GM19395 (cell line): Measurements from ENCODE around the gene GRB10.
A peak's percentile ranks its signal among the peaks of the same experiment; 100 is the strongest.

Experiments used
- ATAC-seq: cut with Tn5 transposase; IDR thresholded peaks from one replicate; pipeline ENCODE4 v1.9.1; 2021; ENCODE audit warnings: mild to moderate bottlenecking, moderate library complexity; ENCODE audit not compliant: unreplicated experiment

The GRB10 gene

DNA sequence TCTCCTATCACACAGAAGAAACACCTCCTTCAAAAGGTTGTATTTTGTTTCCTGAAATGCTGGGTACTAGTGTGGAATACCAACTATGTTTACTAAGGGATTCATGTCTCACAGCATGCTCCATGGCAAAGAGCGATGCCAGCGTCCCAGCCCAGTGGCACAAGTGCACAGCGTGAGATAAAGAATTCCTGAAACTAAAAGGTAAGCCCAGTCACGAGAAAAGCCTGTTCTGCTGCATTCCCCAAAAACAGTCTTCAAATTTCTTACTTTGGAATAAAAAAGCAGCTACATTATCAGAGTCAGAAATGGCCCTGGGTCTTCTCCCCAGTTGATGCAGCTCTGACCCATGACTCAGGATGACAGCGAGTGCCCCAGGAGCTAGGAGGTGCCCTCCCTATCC is 164.4 kb downstream of the GRB10 start:
- ATAC-seq = no peak

DNA sequence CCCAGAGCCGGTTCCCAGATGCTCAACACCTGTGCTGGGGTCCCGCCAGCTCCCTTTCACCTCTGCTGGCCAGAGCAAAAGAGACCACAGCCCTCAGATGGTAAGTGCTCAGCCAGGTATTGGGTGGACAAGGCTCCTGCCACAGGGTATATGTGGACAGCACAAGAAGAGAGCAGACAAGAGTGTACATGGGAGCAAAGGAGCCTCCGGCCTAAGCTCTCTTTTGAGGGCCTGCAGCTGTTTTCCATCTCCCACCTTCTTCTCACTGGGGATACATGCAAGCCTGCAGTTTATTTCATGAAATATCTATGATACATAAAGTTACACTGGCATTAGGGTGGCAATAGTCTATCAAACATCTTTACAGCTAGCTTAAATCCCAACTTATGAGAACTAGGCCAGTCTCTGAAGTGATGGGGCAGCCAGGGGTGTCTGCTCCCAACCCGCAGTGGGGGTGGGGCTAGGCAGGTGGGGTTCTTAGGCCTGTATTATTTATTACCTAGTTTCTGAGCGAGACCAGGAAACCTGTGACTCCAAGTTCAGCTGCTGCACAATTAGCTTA is 167.1 kb downstream of the GRB10 start:
- no peak for ATAC-seq

DNA sequence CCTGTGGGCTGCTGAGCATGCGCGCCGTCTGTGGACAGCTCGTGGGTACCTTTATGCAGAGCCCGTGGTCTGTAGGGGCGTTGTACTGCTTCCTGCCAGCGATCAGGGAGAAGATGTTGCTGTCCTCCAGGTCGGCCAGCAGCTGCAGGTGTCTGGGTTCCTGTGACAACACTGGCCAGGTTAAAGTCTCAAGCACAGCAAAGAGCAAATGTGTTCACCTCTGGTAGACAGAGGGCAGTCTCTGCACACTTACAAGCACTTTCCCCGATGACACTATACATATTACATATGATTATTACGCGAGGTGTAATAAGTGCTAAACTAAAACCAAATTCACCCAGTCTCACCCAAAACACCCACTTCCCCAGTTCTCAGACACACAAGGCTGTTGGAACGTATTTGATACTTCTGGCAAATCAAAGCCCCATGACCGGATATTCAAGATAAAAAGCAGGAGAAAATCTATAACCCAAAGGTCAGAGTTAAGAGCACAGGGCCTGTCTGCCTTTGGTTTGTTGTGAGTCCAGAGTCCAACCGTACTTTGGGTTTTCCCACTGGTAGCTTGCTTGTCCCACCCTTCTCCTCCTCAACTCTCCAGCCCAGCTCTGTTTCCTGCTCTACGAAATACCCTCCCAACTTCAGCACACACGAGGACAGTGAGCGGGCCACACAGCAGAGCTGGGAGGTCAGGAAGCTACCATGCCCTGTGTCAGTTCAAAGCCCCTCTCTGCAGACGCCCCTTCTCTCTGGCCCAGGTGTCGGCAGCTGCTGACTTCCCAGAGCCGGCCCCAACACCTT is 167.8 kb downstream of the GRB10 start:
- no peak for ATAC-seq

DNA sequence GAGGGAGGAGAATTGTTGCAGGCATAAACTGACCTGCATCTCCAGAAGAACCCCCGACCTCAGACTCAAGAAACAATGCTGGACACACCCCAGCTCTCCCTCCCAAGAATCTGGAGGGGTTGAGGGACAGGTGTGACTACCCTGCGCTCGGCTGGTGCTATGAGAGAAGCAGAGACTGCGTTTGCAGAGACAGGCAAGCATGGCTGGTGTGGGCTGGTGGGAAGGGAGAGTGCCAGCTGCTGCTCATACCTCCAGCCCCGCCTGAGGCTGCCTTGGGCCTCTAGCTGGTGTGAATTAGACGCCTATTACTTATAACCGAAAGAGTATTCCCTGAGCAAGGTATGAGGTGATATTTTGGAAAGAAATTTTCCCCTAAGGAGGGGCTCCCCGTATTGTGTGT is 169.2 kb downstream of the GRB10 start:
- ATAC-seq = no peak

DNA sequence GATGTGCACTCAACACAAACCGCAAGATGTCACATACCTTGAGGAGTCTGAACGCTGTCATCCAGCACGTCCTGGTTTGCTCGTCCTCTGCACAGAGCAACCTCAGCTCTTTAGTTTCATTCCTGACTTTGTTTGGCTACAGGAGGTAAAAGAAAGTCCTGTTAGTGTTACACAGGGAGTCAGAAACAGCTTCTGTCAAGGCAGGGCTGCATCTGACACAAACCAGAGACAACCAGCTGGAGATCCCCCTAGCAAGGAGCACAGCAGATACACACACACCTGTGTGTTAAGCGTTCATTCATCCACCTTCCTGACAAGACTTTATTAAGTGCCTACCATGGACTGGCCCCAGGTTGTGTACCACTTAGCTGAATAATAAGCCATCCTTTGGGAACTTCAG is 170.0 kb downstream of the GRB10 start:
- ATAC-seq = no peak

DNA sequence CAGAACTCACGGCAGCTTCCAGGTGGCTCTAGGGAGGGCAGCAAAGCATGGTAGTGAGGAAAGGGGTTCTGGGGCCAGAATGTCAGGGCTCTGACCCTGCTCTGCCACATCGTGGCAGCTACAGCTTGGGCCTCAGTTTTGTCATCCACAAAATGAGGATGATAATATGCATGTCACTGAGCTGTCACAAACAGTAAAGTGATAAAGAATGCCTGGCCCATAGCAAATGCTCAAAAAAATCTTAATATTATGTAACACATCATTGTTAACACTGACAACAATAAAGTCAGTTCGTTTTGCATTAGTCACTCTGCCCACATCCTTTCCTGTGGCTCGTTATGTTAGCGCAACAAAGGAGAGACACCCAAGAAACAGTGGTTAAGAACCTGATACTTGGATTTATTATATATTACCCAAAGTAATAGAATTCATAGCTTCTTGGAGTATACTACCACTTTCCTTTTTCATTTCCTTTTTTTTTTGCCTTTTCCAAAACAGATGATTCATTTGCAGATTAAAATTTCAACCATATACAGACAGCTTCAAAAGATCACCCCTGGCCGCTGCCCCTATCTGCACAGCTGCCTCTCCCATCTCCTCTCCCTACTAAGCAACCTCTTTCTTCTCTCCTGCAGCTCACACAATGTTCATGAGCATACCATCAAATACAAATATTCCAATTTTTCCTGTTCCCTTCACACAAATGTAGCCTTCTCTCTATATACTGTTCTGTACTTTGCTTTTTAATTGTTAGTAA is 172.0 kb downstream of the GRB10 start:
- ATAC-seq = peak; percentile 77

DNA sequence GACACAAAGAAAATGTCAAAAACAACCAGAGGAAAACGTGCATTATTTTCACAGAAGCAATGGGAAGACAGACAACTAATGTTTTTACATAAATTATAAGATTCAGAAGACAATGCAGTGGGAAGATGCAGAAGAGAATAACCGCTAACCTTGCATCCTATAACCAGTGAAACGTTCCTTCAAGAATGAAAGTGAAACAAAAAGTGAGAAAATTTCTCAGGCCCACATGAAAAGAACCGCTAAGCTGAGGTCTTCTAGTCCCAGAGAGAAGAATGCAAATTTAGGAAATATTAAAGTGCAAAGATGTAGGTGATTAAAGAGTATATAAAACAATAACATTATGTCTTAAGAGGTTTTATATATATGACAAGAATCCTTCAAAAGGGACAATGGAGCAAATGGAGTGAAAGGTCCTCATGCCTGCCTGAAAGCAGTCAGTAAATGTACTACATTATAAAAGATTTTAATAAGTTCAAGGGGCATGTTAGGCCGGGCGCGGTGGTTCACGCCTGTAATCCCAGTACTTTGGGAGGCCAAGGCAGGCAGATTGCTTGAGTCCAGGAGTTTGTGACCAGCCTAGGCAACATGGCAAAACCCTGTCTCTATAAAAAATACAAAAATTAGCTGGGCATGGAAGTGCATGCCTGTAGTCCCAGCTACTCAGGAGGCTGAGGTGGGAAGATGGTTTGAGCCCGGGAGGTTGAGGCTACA is 174.3 kb downstream of the GRB10 start:
- no peak for ATAC-seq

DNA sequence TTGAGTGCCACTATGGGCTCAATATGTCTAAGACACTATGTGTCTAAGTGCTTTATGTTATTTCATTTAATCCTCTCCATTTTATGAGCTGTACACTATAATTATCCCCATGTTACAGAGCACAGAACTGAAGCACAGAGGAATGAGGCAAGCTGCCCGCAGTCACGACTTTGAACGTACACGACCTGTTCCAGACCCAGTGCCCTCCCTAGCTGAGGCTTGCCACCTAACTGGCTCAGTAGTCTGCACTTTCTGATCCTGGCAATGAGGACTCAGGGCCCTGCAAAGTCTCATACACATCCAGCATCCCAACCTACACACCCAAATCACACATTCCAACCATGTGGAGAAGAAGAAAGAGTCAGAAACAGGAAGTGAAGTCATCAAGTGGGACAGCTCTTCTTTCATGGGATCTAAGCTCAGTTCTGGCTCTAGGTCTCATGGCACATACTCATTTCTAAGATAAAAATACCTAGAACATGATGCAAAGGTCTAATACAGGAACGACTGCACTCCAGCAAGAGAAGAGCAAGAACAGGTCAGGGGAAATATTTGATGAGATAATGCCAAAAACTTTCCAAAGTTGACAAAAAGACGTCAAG is 175.1 kb downstream of the GRB10 start:
- ATAC-seq = no peak

DNA sequence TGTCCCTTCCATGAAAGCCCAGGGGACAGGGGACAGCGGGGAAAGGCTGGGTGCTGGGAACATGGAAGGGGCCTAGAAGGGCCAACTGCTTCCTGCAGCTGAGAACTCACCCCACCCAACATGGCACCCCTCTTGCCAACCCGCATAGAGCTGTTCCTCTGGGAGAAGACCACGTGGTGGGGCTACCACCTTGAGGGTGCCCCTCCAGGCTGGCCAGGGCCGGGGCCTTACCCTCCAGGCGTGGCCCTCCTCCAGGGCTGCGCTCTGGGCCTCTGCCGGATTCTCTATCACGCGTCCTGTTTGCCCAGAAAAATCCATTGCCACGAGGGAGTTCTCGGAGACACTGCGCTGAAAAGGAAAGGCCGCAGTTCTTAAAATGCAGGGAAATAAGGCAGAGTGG is 177.6 kb downstream of the GRB10 start:
- no peak for ATAC-seq

DNA sequence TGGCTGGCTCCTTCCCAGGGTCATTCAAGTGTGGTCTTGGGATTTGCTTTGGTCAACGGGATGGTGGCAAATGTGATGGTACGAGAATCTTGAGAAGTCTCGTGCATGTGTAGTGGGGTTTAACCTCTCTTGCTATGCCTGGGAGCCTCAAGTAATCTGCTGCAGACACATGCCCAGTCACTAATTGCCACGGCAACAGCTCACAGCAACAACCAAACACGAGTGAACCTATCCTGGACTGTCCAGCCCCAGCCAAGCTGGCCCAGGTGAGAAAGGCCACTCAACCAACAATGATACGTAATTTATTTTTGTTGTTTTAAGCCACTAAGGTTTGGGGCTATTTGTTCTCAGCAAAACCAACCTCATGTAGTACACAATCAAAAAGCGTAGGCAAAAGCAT is 179.4 kb downstream of the GRB10 start:
- ATAC-seq = no peak

DNA sequence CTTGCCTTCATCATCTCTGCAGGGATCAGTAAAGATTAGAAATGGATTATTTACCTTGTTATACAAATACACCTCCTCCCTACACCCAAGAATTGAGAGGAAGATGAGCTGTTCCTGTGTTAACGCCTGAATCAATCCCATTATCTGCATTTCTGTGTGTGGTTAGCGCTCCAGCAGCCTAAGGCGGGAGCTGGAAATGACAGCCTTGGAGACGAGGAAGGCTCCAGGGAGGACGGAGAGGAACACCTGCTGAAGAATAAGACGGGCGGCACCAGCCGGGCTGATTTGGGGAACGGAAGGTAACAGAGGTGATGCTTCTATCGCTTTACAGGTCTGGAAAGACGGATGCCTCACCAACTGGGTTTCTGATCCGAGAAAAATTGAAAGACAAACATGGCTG is 183.3 kb downstream of the GRB10 start:
- ATAC-seq = no peak

DNA sequence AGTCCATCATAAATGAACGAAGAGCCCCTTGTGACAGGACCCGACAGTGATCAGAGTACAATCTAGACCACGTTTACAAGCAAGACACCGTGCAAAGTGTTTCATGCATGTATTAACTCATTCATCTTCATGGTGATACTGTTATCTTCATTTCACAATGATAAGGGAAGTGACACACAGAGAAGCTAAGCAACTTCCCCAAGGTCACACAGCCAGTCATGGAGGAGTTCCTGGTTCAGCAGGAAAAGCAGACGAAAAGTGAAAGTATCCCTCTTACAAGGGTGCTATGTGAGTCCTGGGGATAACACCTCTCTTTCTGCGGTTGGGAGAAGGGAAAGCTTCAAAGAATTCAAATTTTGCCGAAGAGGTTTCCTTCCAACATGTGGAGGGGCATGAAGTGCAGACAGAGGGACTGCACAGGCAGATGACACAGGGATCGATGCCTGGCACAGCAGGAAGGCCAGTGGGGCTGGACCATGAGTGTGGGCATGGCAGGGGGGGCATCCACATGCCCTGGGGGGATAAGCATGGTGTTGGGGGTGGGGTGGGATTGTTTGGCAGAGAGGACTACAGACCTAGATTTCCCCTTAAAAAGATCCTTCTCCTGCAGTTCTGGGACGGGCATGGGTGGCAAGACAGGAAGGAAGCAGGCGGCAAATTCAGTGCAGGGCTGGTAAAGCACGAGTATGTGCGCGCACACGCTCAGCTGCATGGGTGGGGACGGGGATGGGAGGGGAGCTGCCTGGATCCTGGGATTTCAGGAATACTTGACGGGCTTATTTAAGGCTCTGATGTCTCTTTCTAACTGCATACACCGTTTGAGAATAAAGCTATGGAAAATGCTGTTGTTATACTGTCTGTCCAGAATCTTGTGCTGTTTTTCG is 184.0 kb downstream of the GRB10 start:
- no peak for ATAC-seq

DNA sequence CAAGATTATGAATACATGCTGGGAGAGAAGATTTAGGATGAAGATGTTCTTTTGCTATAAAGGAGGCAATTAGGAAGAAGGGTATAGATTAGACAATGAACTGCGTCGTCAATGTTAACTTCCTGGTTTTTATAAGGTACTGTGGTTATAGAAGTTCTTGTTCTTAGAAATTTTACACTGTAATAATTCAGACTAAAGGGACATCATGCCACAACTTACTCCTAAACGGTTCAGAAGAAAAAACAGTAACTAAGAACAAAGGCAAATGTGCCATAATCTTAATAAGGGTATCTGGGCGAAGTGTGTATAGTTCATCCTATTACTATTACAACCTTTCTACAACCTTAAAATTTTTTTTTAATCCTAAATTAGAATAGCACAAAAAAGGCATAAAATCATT is 186.2 kb downstream of the GRB10 start:
- no peak for ATAC-seq

DNA sequence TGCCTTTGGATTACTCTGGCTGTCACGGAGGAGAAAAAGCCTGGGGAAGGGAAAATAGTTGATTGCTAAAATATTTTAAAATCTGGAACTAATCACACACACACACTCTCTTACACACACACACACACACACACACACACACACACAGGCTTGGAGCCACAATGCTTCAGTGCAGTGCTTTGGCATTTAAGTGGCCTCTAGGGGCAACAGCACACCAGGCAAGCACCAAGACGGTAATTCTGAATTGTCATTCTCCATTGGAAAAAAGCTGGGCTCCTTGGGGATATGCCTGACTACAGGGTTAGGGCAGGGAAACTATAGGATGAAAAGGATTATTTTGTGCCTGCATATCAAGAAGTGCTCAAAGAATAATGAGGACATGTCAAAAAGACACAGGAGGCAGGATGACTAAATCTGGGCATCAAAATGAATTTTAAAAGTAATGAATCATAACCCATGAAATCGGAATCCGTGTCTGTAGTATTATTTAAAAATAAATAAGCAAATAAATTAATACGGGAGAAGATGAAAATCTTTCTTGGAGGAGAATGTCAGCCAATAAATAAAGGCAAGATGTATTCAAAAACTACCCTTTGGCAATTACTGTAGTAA is 187.1 kb downstream of the GRB10 start:
- ATAC-seq = peak; percentile 5

DNA sequence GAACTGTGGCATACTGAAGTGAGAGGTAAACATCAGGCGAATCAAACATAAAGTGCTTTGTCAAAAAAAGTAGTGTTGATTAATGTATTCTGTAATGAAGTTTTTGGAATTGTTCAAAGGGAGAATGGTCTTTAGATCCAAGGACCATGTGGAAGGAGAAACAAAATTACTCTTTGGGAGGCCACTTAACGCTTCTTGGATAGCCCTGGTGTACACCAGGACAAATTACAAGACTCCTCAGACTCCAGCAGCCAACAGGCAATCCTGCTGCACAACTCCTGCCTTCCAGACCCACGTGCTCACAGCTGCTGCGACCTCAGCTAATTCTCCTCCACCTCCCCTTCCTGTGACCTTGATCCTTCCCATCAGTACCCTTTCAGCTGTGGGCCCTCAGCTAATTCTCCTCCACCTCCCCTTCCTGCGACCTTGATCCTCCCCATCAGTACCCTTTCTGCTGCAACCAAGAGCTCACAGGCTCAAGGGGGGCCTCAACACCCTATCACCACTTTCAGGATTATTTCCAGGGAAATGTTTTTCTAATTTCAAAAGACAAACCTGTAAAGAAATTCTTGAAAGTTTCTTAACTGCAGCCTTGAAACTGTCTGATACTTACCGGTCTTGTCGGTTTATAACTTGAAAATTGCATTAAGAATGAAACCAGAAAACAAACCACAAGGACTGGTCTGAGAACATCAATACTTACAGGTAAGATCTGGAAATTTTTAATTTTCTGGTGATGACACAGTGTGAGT is 187.8 kb downstream of the GRB10 start:
- ATAC-seq = peak; percentile 65

DNA sequence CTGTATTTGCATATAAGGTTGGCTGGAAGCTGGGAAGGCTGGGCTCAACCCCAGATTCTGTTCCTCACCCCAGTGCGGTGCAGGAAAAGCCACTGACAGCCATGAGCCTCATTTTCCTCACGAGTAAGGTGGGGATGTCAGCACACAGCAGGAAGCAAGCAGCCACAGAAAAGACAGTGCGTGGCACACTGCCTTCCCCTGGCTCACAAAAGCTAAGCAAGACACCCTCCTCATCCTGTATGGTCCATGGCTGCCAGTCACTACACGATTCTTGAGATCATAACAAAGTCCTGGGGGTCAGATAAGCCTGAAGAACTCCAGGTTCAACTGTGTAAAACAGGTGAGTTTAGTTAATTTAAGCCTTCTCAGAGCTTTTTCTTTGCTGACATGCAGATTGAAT is 188.6 kb downstream of the GRB10 start:
- ATAC-seq = no peak

DNA sequence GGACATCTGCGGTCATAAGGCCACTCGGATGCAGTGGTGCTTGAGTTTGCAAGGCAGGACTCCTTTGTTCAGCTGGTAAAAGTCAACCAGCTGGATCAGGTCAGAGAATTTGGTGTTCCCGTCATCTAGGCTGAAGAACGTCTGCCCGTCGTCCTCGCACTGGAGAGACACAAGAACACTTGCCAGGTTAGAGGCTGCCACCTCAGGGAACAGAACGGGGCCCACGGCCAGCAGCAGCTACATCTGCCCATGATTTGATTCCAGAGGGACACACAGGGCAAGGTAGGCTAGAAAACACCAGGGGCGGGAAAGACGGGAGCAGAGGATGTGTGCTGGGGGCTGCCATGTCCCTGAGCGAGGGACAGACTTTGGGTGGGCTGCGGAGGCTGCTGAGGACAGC is 189.8 kb downstream of the GRB10 start:
- no peak for ATAC-seq

DNA sequence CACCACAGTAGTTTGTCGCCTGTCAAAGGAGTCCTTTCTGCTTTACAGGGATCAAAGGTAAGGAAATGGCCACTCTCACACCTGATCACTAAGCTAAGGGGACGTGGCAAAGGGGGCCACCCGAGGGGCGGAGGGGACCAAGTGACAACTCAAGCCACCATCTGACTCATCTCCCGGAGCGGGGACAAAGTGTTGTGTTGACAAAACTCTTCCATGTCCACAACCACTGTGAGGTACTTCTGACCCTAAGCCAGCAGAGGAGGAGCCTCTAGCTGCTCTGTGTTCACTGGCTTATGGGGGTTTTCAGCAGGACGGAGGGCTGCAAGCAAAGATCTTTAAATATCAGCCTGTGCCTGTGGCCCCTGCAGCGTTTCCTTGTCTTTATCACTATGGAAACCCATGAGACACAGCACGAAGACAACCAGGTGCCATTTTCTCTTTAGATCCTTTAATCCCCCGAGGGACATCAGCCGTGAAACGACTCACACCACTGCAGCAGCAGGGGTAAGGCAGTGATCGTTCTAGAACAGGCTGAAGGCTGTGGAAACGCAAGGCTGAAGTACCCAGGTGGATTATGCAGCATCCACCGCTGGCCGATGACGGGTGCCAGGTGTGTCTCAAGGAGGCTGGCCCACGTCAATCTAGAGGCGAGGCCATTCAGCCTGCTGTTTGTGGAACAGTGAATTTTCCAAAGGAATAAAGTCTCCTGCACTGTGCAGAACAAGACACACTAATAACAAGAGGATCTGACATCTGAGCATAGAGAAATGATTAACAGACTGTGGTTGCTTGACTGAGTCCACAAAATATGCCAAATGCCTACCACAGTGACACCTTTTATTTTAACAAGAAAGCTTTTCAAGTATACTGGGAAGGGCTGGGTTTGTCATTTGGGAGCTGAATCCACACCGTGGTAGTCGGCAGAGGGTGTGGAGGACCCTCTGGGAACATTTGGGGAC is 190.9 kb downstream of the GRB10 start:
- ATAC-seq = peak; percentile 65
